NCI-H1092 (cell line): ENCODE results near the gene GAB2.
"Not testable (repeated sequence)": the region's sequence is repeated elsewhere in the genome, so short reads cannot be mapped to it uniquely, and the experiment has no call there.

Source experiments
- DNase-seq: peaks from one replicate; lab custom pipeline; 2025; lab: John Stamatoyannopoulos, UW

GAB2 gene

GRCh38 chr11:78248903-78249302, 168.7 kb downstream of the GAB2 start:
- no peak for DNase-seq

- no peak for DNase-seq
These were observed 169.4 kb downstream of the GAB2 start for GRCh38 chr11:78248191-78248590.

GRCh38 chr11:78244546-78245255, 172.9 kb downstream of the GAB2 start:
- DNase-seq, result no peak

GRCh38 chr11:78244080-78244479, 173.5 kb downstream of the GAB2 start:
- DNase-seq, result no peak

- no peak for DNase-seq
These were observed 176.1 kb downstream of the GAB2 start for GRCh38 chr11:78241475-78241874.

- DNase-seq, result no peak
These were observed 177.8 kb downstream of the GAB2 start for GRCh38 chr11:78239781-78240180.

- no peak for DNase-seq
These were observed 180.2 kb downstream of the GAB2 start for GRCh38 chr11:78237293-78238046.

- DNase-seq, result no peak
These were observed 183.6 kb downstream of the GAB2 start for GRCh38 chr11:78234006-78234405.

- DNase-seq, result not testable (repeated sequence)
These were observed 184.6 kb downstream of the GAB2 start for GRCh38 chr11:78233046-78233445.

GRCh38 chr11:78231962-78232501, 185.6 kb downstream of the GAB2 start:
- DNase-seq, result no peak

GRCh38 chr11:78230161-78230877, 187.3 kb downstream of the GAB2 start:
- DNase-seq, result no peak

GRCh38 chr11:78229106-78229505, 188.5 kb downstream of the GAB2 start:
- no peak for DNase-seq

- peak; percentile 78 for DNase-seq
These were observed 189.2 kb downstream of the GAB2 start for GRCh38 chr11:78228467-78228866.

- DNase-seq, result no peak
These were observed 189.7 kb downstream of the GAB2 start for GRCh38 chr11:78227921-78228320.

- DNase-seq, result no peak
These were observed 190.6 kb downstream of the GAB2 start for GRCh38 chr11:78226684-78227680.

- no peak for DNase-seq
These were observed 192.7 kb downstream of the GAB2 start for GRCh38 chr11:78224906-78225420.

- no peak for DNase-seq
These were observed 193.1 kb downstream of the GAB2 start for GRCh38 chr11:78224506-78224905.

- DNase-seq, result no peak
These were observed 194.2 kb downstream of the GAB2 start for GRCh38 chr11:78223320-78223954.

GRCh38 chr11:78222726-78223125, 194.9 kb downstream of the GAB2 start:
- not testable (repeated sequence) for DNase-seq
